ENCODE results near the gene SPDYA. TPM values are rescaled to one million over a fixed set of nuclear protein-coding genes. Genes with fewer than 3 reads are reported as not detected.

Gene SPDYA
- total and polyA plus RNA-seq, 2 experiments from 2014 or later, result 1.4 to 2.1 TPM

GRCh38 chr2:28842042-28842441 is 31.4 kb downstream of the SPDYA start:
- Histone ChIP-seq H3K27ac (no peak overlapping the region), H3K27me3 (no peaks in the 10 kb centered on the region), H3K4me1 (ENCODE audit: low read depth) (no peaks in the 10 kb centered on the region), H3K36me3 (no peaks in the 10 kb centered on the region), H3K9me3 (ENCODE audit: low read depth) (no peaks in the 10 kb centered on the region), H3K4me3 (no peak overlapping the region)
- DNase-seq (ENCODE audit: low read depth in 1 of 2, low spot score in 1 of 2), result no peak
- TF ChIP-seq CTCF (IDR thresholded peaks at IDR 0.05; ENCODE audit: low read depth, low read length), result no peak

GRCh38 chr2:28855193-28855592 is 44.6 kb downstream of the SPDYA start:
- Histone ChIP-seq H3K9me3 (ENCODE audit: low read depth) (no peaks in the 10 kb centered on the region), H3K27me3 (no peaks in the 10 kb centered on the region), H3K36me3 (peaks cover 13% of the 10 kb centered on the region), H3K27ac (no peak overlapping the region), H3K4me3 (no peak overlapping the region), H3K4me1 (ENCODE audit: low read depth) (no peaks in the 10 kb centered on the region)
- DNase-seq (ENCODE audit: low read depth in 1 of 2, low spot score in 1 of 2), result no peak
- TF ChIP-seq CTCF (IDR thresholded peaks at IDR 0.05; ENCODE audit: low read depth, low read length), result no peak

GRCh38 chr2:28855977-28856376 is 45.3 kb downstream of the SPDYA start:
- Histone ChIP-seq H3K27ac (no peak overlapping the region), H3K27me3 (no peaks in the 10 kb centered on the region), H3K4me1 (ENCODE audit: low read depth) (no peaks in the 10 kb centered on the region), H3K36me3 (peaks cover 7% of the 10 kb centered on the region), H3K9me3 (ENCODE audit: low read depth) (no peaks in the 10 kb centered on the region), H3K4me3 (no peak overlapping the region)
- TF ChIP-seq CTCF (IDR thresholded peaks at IDR 0.05; ENCODE audit: low read depth, low read length), result no peak
- no peak for DNase-seq (ENCODE audit: low read depth in 1 of 2, low spot score in 1 of 2)

- no peak for TF ChIP-seq CTCF (IDR thresholded peaks at IDR 0.05; ENCODE audit: low read depth, low read length)
- H3K36me3 ChIP-seq, result peaks cover 7% of the 10 kb centered on the region
- H3K27ac ChIP-seq, result no peak overlapping the region
- no peak for DNase-seq (ENCODE audit: low read depth in 1 of 2, low spot score in 1 of 2)
- H3K4me3 ChIP-seq, result peak overlapping the region; percentile 79
- peaks cover 12% of the 10 kb centered on the region for H3K4me1 ChIP-seq (ENCODE audit: low read depth)
- no peaks in the 10 kb centered on the region for H3K9me3 ChIP-seq (ENCODE audit: low read depth)
- H3K27me3 ChIP-seq, result peaks cover 4% of the 10 kb centered on the region
Observed at GRCh38 chr2:28868611-28869010, 58.0 kb downstream of the SPDYA start.

GRCh38 chr2:28869494-28870145 is 59.0 kb downstream of the SPDYA start:
- H3K27me3 ChIP-seq, result peaks cover 12% of the 10 kb centered on the region
- peaks cover 12% of the 10 kb centered on the region for H3K4me1 ChIP-seq (ENCODE audit: low read depth)
- H3K36me3 ChIP-seq, result no peaks in the 10 kb centered on the region
- H3K9me3 ChIP-seq (ENCODE audit: low read depth), result no peaks in the 10 kb centered on the region
- H3K27ac ChIP-seq, result peak overlapping the region; percentile 74
- TF ChIP-seq CTCF (IDR thresholded peaks at IDR 0.05; ENCODE audit: low read depth, low read length), result no peak
- peak overlapping the region; percentile 79 for H3K4me3 ChIP-seq
- DNase-seq (ENCODE audit: low read depth in 1 of 2, low spot score in 1 of 2), result peak in 1 of 2 donors; percentile 52

Data from cardiac muscle cell (in vitro differentiated cells and primary cell).